Adrenal gland (tissue), 5 donors: ENCODE measurements around the gene HCK.

ENCODE experiments used
- CTCF ChIP-seq, 6 experiments: fragments of 450-650 bp in 4 of 6; fragments of 200-600 bp in 2 of 6; sonication (generic) in 1 of 6; IDR thresholded peaks; 1 replicate in 5 of 6; 2 replicates in 1 of 6; pipeline versions ENCODE4 v1.5.1 to v1.8.0; 2016 to 2021; ENCODE audit warnings: antibody characterized with exemption in 6 of 6, mild to moderate bottlenecking in 2 of 6, moderate library complexity in 1 of 6
- POLR2A ChIP-seq, 2 donors: fragments of 450-650 bp; IDR thresholded peaks; one replicate each; pipeline ENCODE4 v1.6.1; 2017; ENCODE audit warnings: antibody characterized with exemption in 2 of 2, mild to moderate bottlenecking in 2 of 2, moderate library complexity in 1 of 2
- donor health status: DM: no; HTN: no; CAD: no.

DNA sequence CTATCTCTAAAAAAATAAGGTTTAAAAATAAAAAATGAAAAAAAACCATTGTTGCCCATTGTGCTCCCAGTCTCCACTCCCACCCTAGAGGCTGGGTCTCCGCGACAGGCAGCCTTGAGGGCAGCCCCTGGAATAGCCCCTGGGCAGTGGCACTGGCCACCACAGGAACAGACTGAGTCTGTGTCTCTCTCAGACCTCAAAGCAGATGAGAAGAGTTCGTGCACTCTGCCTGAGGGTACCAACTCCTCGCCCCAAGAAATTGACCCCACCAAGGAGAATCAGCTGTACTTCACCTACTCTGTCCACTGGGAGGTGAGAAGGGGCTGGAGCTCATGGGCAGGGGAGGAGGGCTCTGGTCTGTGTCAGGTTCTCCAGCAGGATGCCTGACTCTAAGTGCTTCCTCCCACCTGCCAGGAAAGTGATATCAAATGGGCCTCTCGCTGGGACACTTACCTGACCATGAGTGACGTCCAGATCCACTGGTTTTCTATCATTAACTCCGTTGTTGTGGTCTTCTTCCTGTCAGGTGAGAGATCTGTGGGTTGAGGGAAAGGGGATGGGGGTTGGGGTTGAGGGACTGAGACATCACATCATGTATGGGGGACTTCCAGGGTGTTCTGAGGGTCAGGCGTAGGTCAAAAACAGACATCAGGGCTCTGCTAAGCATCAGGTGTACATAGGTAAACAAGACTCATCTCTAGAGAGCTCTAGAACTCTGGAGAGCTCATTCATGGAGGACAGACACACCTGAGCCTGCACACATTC lies 93.0 kb downstream of the HCK start:
- TF ChIP-seq CTCF (IDR thresholded peaks at IDR 0.05) (no peak), POLR2A (IDR thresholded peaks at IDR 0.05) (no peak)
